ENCODE data around the gene CDK14.

The CDK14 gene

DNA sequence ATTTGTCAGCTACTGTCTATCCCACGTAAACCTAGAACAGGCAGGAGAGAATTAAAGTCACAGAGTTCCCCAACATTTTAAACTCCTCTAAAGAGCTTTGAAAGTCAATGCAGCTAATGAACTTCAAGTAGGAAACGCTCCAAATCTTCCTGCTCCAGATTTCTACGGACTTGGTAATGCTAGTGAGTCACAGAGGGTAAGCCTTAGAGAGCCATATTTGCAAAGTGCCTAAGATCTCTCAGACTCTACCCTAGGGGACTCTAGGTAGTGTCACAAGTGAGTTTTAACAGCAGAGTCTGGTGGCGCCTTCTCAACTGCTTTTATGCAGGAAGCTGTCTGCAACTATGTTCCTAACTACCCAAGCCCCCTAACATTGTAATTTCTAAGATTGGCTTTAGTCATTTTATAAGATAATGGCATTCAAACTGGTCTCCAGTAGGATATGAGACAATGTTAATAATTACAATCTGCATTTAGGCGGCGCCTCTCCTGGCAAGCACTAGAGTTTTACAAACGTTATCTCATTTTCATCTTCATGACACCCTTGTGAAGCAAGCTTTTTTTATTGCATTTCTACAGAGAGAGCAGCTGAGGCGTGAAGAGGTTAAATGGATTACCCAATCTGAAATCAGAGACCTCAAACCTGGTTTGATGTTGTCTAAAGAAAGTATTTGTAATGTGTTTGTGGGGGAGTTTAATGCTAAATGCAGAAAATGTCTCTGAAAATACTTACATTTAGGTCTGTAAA lies 646.1 kb downstream of the CDK14 start:
- no peak overlapping the region for H3K27ac ChIP-seq (ENCODE audit: low read length)
- no peaks in the 10 kb centered on the region for H3K27me3 ChIP-seq (ENCODE audit: low read depth, low read length)
- H3K9me3 ChIP-seq (ENCODE audit: insufficient read depth, low read length), result no peaks in the 10 kb centered on the region
- no peaks in the 10 kb centered on the region for H4K20me1 ChIP-seq (ENCODE audit: insufficient read depth, low read length)
- no peak overlapping the region for H3K9ac ChIP-seq (ENCODE audit: low read length)
- no peaks in the 10 kb centered on the region for H3K4me1 ChIP-seq (ENCODE audit: low read length)
- no peak overlapping the region for H2AFZ ChIP-seq (ENCODE audit: low read depth, low read length)
- no peak overlapping the region for H3K4me2 ChIP-seq (ENCODE audit: low read length)
- H3K36me3 ChIP-seq (replicated peaks; ENCODE audit: low read depth, low read length), result no peaks in the 10 kb centered on the region
- H3K79me2 ChIP-seq (ENCODE audit: low read length), result no peaks in the 10 kb centered on the region
- H3K4me3 ChIP-seq (ENCODE audit: low read length), result no peak overlapping the region
- TF ChIP-seq EZH2phosphoT487 (IDR thresholded peaks at IDR 0.05; ENCODE audit: low read depth), result no peak
- no peak for TF ChIP-seq CTCF (IDR thresholded peaks at IDR 0.05; ENCODE audit: low read depth, low read length)

DNA sequence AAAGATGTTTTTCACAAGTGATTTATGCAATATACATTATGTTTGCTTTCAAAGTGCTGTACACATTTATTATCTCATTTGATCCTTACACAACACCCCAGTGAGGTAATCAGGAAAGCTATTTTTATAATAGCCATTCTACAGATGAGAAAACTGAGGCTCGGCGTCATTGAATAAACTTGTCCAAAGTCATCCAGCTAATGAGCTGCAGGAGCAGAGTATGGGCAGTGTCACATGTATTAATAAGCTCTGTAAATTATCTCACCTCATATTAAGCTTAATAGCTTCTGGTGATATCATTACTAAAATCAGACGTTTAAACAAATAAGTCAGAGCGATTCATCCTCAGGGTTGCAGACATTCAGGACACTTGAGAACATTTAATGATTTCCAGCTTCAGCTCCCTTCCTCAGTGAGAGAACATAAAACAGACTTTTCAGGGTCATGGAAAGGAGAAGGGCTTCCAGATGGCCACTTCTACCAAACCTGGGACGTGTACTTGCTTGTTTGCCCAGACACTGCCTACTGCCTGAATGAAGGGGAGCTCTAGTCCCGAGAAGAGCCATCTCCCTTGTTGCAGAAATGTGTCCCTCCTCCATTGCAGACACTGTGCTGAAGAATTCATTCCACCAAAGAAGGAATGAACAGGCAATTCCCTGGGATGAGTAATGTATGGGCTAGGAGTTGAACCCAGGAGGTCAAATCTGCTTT lies 647.6 kb downstream of the CDK14 start:
- TF ChIP-seq EZH2phosphoT487 (IDR thresholded peaks at IDR 0.05; ENCODE audit: low read depth) (no peak), CTCF (IDR thresholded peaks at IDR 0.05; ENCODE audit: low read depth, low read length) (no peak)

DNA sequence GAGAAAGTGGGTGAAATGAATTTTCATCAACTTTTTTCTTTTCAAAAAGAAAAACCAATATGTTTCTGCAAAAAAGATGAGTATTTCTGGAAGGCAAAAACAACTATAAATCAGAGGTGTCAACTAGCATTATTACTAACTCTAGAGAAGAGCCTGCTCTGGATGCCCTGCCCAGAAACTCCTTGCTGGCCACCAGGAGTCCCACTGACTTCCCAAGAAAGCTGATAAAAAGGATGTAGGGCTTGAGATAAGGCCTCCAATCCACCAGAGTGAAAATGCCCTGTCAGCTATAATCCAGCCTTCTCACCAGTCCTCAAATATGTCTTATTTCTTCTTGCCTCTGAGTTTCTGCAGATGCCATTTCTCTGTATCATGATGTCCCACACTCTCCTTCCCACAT lies 651.4 kb downstream of the CDK14 start:
- Histone ChIP-seq H3K79me2 (ENCODE audit: low read length) (no peaks in the 10 kb centered on the region), H3K27ac (ENCODE audit: low read length) (no peak overlapping the region), H3K4me1 (ENCODE audit: low read length) (no peaks in the 10 kb centered on the region)

More for the DNA sequence above, 647.6 kb downstream of the CDK14 start:
- no peak overlapping the region for H3K4me2 ChIP-seq (ENCODE audit: low read length)
- H3K27me3 ChIP-seq (ENCODE audit: low read depth, low read length), result no peaks in the 10 kb centered on the region
- no peaks in the 10 kb centered on the region for H4K20me1 ChIP-seq (ENCODE audit: insufficient read depth, low read length)
- no peak overlapping the region for H3K27ac ChIP-seq (ENCODE audit: low read length)
- no peaks in the 10 kb centered on the region for H3K79me2 ChIP-seq (ENCODE audit: low read length)
- H3K9me3 ChIP-seq (ENCODE audit: insufficient read depth, low read length), result no peaks in the 10 kb centered on the region
- H3K4me3 ChIP-seq (ENCODE audit: low read length), result no peak overlapping the region
- no peak overlapping the region for H2AFZ ChIP-seq (ENCODE audit: low read depth, low read length)
- no peaks in the 10 kb centered on the region for H3K4me1 ChIP-seq (ENCODE audit: low read length)
- no peaks in the 10 kb centered on the region for H3K36me3 ChIP-seq (replicated peaks; ENCODE audit: low read depth, low read length)
- H3K9ac ChIP-seq (ENCODE audit: low read length), result no peak overlapping the region

More for the DNA sequence above, 651.4 kb downstream of the CDK14 start:
- no peaks in the 10 kb centered on the region for H3K27me3 ChIP-seq (ENCODE audit: low read depth, low read length)
- no peaks in the 10 kb centered on the region for H3K36me3 ChIP-seq (replicated peaks; ENCODE audit: low read depth, low read length)
- no peak overlapping the region for H3K9ac ChIP-seq (ENCODE audit: low read length)
- no peak for TF ChIP-seq EZH2phosphoT487 (IDR thresholded peaks at IDR 0.05; ENCODE audit: low read depth)
- no peak for TF ChIP-seq CTCF (IDR thresholded peaks at IDR 0.05; ENCODE audit: low read depth, low read length)
- H3K9me3 ChIP-seq (ENCODE audit: insufficient read depth, low read length), result no peaks in the 10 kb centered on the region
- no peaks in the 10 kb centered on the region for H4K20me1 ChIP-seq (ENCODE audit: insufficient read depth, low read length)
- no peak overlapping the region for H2AFZ ChIP-seq (ENCODE audit: low read depth, low read length)
- H3K4me2 ChIP-seq (ENCODE audit: low read length), result no peak overlapping the region
- H3K4me3 ChIP-seq (ENCODE audit: low read length), result no peak overlapping the region

Measured in OCI-LY3 (cell line).